ENCODE results near the gene RIOK3.
A peak's percentile ranks its signal among the peaks of the same experiment; 100 is the strongest.
"Not testable (repeated sequence)": the region's sequence is repeated elsewhere in the genome, so short reads cannot be mapped to it uniquely, and the experiment has no call there.

Gene RIOK3

DNA sequence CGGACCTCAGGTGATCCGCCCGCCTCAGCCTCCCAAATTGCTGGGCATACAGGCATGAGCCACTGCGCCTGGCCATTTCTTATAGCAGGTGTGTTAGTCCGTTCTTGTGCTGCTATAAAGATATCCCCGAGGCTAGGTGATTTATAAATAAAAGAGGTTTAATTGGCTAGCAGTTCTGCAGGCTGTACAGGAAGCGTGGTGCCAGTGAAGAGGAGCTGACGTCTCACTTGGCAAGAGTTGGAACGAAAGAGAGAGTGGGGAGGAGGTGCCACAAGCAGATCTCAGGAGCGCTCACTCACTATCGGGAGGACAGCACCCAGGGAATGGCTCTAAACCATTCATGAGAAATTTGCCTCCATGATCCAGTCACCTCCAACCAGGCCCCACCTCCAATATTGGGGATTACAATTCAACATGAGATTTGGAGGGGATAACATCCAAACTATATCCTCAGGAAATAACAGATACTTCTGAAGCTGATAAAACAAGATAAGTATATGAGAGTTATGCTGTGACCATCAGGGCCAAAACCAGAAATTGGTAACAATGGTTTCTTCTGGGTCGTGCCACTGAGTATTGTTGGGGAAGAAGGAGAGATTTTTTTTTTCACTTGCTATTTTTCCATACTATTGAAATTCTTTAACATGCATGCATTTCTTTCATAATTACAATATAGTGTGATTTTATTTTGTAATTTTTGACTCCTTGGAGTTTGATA lies 42.8 kb downstream of the RIOK3 start:
- DNase-seq (ENCODE audit: low read depth in 2 of 2): no peak

DNA sequence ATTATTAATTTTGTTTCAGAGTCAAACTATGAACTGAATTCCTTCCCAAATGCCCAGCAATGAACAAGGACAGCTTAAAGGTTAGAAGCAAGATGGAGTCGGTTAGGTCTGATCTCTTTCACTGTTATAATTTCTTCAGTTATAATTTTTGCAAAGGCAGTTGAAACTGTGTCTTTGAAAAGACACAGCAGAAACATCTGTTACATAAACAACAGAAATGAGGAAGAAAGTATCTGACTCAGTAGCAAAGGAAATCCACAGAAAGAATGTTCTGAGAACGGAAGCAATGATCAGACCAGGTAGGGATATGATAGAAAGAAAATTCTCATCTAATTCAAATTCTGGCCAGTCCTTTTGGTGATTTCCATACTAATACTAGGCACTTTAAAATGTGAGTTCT lies 45.0 kb downstream of the RIOK3 start:
- no peak for DNase-seq (ENCODE audit: low read depth in 2 of 2)

DNA sequence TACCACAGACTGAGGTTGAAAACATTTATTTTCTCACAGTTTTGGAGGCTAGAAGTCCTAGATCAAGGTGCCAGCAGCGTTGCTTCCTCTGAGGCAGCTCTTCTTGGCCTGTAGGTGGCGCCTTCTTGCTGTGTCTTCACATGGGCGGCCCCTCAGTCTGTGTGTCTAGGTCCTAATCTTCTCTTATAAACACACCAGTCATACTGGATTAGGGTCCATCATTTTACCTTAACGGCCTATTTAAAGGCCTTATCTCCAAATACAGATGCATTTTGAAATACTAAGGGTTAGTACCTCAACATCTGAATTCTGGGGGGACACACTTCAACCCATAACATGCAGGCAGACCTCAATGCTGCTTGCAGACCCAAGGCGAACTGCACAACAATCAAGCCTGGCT lies 45.8 kb downstream of the RIOK3 start:
- DNase-seq (ENCODE audit: low read depth in 2 of 2): peak; percentile 48 to 53

DNA sequence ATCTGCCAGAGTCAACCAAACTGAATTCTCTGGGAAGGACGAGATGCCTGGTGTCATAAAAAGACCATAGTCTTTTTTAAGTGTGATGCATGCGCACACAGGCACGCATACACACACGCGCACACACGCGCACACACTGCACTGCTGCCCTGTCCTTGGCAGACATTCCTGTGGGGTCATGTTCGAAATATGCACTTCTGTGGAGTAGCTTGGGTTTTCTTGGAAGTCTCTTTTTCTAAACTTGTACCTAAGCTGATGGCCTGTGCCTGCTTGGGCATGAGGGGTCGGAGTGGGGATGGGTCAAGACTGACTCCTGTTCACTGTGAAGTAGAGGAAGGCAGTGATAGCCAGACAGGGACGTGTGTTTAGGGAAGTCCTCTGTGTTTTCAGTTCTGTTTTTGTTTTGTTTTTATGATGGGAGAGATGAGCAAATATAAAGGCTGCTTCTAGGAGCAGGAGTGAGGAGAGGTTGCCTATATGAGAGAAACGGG lies 46.2 kb downstream of the RIOK3 start:
- no peak for DNase-seq (ENCODE audit: low read depth in 2 of 2)

DNA sequence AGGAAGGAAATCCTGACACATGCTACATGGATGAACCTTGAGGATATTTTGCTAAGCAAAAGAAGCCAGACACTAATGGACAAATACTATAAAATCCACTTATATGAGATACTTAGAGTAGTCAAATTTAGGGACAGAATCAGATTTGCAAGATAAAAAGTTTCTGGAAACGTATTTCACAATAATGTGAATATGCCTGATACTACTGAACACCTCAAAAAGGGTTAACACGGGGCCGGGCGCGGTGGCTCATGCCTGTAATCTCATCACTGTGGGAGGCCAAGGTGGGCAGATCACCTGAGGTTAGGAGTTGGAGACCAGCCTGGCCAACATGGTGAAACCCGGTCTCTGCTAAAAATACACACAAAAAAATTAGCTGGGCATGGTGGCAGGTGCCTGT lies 48.5 kb downstream of the RIOK3 start:
- DNase-seq (ENCODE audit: low read depth in 2 of 2): no peak

DNA sequence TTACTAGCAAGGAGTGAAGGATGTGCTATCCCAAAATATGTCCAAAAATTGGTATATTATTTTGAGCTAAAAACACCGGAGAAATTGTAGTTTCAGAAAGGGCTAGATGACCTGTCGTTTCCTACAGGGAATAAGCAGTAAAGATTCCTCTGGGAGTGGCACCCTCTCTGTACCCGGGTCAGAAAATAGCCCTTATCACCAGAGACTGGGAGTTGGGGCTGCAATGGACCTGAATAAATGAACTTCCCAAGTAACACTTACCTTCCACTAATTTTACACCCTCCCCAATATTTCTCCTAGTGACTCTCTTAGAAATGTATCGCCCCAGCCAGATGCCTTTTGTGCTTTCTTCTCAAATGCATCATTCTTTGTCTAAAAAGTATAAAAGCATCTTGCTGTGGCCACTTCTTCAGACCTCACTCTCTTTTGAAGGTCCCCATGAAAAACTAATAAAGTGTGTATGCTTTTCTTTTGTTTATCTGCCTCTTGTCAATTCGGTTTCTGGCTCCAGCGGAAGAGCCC lies 49.5 kb downstream of the RIOK3 start:
- DNase-seq (ENCODE audit: low read depth in 2 of 2): no peak

DNA sequence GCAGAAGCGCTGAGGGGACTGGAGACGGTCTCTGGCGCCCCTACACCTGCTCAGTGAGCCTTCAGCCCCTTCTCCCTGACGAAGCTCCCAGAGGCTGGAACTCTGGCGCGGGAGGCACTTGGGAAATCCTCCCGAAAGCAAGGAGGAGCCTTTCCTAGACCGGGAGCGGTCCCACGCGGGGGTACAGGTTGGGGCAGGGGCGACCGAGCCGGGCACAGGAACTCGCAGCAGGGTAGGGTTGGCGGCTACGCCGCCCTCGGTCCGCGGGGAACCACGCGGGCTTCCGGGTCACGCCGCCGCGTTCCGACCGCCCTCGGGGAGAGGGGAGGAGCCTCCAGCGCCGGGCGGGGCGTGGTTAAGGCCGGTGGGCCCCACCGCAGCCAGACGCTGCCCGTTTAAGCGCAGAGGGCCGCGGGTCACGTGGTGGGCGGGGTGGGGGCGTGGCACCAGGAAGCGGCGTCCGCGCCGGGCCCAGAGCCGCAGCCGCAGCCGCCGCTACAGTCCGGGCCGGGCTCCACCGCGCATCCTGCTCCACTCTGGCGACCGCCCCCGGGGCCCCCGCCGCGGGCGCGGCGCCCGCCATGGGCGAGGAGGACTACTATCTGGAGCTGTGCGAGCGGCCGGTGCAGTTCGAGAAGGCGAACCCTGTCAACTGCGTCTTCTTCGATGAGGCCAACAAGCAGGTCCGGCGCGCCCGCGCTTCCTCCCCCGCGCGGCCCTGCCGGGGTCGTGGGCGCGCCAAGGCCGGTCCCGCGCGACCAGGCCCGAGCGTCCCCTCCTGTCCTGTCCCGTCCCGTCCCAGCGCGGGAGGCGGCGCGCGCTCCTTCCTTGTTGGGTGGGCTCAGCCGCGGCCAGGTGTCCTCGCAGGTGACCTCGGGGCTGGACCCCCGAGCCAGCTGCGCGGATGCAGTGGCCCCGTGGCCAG lies 50.2 kb downstream of the RIOK3 start, which contains the start of gene RMC1:
Gene RMC1, plus strand, starts transcription at position 474 of the 925 bp plus-strand sequence. Its CDS starts 108 bp downstream, at position 582.
- peak; percentile 97 to 98 for DNase-seq (ENCODE audit: low read depth in 2 of 2)

DNA sequence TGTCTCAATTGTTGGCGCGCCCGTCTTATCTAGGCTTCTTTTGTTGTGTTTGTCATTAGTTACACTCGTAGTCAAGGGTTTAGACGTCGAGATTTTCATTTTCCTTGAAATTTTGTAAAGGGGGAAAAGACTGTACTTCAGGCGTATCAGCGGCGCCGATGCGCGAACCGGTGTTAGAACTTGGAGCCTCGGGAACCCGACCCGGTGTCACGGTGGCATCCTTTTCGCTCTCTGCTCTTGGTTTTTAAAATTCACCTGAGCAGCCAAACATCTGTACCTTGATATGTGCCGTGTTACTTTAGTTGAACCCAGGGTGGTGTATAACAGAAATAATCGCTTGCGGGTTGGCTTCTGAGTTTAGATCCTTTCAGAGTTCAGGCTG lies 50.9 kb downstream of the RIOK3 start:
- DNase-seq (ENCODE audit: low read depth in 2 of 2): no peak

DNA sequence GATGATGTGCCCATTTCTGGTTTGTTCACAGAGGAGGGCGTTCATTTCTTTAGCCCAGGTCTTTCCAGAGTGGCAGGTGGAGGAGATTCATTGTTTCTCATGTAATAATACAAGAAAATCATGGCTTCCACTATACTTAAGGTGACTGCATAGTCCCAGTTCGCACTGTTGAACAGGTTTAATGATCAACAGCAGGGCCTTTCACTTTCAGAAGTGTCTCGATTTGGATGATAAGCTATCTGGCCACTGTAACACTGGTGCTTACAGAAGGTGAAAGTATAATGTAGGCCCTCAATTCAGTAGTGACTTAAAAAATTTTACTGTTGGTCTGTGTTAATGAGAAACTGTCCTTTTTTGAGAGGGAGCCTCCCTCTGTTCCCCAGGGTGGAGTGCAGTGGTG lies 51.6 kb downstream of the RIOK3 start:
- no peak for DNase-seq (ENCODE audit: low read depth in 2 of 2)

DNA sequence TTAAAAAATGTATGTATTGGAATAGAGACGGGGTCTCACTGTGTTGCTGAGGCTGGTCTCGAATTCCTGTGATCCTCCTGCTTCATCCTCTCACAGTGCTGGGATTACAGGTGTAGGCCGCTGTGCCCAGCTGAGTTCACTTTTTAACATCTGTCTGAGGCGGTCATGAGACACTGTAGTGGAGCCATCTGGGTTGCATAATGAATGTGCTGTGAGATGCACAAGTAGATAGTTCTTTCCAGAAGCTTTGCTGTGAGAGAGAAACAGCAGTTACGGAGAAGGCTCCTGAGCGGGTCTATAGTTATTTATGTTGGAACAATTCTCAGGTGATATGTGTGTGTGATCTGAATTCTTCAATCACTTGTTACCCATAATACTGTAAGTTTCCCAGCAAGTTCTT lies 53.3 kb downstream of the RIOK3 start:
- DNase-seq (ENCODE audit: low read depth in 2 of 2): no peak

DNA sequence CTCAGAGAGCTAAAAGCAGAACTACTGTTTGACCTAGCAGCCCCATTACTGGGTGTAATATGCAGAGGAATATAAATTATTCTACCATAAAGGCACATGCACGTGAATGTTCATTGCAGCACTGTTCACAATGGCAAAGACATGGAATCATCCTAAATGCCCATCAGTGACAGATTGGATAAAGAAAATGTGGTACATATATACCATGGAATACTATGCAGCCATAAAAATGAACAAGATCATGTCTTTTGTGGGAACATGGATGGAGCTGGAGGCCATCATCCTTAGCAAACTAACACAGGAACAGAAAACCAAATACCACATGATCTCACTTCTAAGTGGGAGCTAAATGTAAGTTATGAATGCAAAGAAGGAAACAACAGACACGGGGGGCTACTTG lies 57.8 kb downstream of the RIOK3 start:
- not testable (repeated sequence) for DNase-seq (ENCODE audit: low read depth in 2 of 2)

DNA sequence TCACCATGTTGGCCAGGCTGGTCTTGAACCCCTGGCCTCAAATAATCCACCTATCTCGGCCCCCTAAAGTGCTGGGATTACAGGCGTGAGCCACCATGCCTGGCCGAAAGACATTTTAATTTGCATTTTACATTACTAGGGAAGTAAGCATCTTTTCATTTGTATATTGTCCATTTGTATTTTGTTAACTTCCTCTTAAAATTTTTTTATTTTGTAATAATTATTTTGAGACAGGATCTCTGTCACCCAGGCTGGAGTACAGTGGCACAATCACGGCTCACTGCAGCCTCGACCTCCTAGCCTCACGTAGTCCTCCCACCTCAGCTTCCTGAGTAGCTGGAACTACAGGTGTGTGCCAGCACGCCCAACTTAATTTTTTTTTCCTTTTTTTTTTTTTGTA lies 59.1 kb downstream of the RIOK3 start:
- DNase-seq (ENCODE audit: low read depth in 2 of 2): not testable (repeated sequence)

DNA sequence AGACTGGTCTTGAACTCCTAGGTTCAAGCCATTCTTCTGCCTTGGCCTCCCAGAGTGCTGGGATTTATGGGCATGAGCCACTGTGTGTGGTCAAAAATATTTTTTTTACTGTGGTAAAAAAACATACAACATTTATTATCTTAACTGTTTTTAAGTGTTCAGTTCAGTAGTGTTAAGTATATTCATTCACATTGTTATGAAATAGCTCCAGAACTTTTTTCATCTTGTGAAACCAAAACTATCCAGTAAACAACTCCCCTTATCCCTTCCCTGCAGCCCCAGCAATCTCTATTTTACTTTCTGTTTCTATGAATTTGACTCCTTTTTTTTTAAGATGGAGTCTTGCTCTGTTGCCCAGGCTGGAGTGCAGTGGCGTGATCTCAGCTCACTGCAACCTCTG lies 59.6 kb downstream of the RIOK3 start:
- no peak for DNase-seq (ENCODE audit: low read depth in 2 of 2)

DNA sequence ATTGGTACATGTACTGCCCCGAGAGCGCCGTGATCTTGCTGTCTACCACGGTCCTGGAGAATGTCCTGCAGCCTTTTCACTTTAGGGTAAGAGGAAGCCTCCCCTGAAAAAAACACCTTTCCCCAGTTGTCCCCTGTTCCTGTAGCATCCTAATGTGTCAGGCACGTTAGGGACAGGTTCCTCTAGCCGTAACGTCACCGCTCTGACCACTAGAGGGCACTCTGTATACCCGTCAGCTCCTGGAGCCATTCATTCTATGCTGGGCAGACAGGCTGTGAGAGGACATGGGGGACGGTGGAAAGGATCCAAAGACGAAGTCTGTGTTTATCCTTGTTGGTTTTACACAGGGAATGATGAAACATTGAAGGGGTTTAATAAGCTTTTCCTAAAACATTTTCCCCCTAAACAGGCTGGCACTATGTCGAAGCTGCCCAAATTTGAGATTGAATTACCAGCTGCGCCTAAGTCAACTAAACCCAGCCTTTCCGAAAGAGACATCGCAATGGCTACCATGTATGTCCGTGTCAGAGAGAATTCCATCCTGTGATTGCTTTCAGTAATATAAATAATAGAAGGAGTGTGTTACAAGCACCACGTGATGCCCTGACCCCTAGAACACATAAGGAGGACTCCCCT lies 62.9 kb downstream of the RIOK3 start:
- peak; percentile 45 to 59 for DNase-seq (ENCODE audit: low read depth in 2 of 2)

DNA sequence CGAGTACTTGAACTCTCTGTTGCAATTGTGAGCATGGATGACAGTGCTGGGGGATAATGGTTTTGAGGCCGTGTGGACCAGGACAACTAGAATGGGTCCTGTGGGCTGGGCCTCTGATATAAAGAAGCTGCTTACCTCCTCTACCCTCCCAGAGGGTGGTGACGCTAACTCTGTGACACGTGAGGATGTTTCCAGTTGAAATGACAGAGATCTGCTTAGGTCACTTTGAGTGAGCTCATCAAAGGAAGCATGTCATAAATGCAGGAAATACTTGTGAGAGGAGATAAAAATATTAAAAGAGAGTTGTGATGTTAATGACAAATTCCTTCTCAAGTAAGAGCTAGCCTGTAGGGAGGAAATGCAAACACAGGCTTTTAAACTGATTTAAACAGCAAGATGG lies 66.6 kb downstream of the RIOK3 start:
- DNase-seq (ENCODE audit: low read depth in 2 of 2): no peak

DNA sequence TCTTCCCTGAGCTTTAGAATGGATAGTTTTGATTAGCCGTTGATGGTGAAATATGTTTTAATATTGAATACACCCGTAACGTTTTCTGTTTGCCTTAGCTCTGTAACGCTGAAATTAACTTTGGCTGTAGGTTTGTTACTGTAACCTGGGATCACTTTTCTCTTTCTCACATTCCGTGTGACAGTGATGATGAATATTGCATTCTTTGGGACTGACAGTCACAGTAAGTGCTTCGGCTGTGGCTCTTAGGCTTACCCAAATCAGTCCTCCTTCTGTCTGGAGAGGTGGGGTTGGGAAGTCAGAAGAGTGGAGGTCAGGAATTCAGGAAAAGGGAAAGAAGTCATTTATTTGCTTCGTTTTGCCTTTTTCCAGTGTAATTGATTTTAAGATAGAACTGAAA lies 68.2 kb downstream of the RIOK3 start:
- no peak for DNase-seq (ENCODE audit: low read depth in 2 of 2)

DNA sequence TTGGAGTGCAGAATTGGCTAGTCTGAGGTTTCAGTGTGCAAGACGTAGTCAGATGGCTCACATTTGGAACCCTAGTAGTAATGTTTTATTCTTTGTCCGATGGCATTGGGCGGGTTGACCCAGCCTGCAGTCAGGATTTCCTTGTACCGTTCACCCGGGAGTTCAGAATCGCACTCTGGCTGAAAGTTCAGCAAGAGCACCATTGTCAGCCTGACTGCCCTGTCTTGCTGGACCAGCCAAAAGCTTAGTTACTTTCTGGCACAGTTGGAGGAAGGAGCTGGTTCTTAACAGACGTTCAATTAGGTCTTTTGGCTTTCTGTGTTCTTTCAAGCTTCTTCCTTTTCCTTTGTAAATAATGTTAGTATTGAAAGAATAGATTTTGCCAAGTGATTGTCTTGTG lies 68.8 kb downstream of the RIOK3 start:
- DNase-seq (ENCODE audit: low read depth in 2 of 2): no peak

DNA sequence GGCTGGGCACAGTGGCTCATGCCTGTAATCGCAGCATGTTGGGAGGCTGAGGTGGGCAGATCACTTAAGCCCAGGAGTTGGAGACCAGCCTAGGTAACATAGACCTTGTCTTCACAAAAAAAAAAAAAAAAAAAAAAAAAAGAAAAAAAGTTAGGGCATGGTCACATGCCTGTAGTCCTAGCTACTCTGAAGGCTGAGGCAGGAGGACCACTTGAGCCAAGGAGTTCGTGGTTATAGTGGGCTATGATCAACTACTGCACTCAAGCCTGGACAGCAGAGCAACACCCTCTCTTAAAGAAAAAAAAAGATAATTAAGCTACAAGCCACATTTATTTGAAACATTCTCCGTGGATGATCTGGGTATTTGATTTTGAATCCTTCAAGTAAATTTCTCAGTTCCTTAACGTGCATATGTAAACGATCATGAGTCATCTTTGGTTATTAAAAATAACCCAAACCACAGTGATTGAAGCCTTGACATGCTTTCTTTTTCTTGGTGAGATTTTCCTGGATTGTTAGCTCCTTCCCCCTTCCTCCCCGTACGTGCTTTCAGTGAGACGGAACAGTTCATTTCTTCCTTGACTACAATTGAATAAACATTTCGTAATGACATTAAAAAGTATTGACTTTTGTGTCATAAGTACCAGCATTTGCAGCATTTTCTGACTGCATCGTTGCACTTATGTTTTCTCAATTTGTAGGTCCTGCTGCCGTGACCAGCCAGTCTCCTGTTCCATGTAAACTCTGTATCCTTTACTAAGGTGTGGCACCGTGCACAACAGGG lies 70.5 kb downstream of the RIOK3 start:
- DNase-seq (ENCODE audit: low read depth in 2 of 2): no peak

DNA sequence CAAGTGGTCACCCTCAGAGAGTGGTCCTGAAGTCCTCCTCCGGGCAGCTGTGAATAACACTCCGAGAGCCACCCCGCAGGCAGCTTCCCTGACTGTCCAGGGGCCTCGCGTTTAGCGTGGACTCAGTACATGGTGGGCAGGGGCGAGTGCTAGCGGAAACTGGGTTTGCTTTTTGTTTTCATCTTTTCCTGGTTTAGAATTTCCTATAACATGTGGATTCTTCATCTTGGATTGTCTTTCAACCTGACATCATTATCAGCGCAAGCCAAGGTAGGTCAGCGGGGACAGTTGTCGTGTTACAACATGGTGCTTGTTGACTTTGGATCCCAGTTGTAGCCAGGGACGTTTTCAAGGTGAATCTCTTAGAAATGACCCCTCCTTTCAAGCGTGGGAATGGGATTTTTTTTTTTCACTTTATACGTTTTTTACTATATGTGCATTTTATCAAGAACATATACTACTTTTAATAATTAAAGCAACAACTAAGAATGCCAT lies 71.2 kb downstream of the RIOK3 start:
- no peak for DNase-seq (ENCODE audit: low read depth in 2 of 2)

DNA sequence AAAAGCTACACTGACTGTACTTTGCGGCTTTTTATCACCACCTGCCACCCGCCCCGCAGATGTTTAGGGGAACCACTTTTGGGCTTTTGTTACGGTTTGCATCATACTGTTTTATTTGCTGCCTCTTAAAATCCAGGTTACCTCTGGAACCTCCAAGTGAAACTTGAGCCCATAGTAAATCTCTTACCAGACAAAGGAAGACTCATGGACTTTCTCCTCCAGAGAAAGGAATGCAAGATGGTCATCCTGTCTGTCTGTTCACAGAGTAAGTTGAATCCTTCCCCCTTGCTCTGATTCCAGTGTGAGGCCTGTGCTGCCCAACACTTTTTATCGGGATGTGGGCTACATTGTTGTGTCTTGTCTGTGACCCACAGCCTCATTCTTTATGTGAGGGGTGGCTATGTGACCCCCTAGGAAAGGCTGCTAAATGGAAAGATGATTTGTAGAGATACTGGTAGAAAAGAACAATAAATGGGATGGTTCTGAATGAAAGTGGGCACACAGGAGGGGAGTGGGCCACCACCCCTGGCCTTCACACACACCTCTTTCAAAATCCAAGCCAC lies 73.5 kb downstream of the RIOK3 start:
- DNase-seq (ENCODE audit: low read depth in 2 of 2): no peak
